ENCODE data around the gene NEK11. TPM values are rescaled to one million over a fixed set of nuclear protein-coding genes. Genes with fewer than 3 reads are reported as not detected.

The NEK11 gene
- total and polyA plus RNA-seq, 9 of the 15 experiments (the other 6 are each of a cell fraction or from before 2014, with no cell fraction given), result 0.28 to 1.5 (median 0.87) TPM

DNA sequence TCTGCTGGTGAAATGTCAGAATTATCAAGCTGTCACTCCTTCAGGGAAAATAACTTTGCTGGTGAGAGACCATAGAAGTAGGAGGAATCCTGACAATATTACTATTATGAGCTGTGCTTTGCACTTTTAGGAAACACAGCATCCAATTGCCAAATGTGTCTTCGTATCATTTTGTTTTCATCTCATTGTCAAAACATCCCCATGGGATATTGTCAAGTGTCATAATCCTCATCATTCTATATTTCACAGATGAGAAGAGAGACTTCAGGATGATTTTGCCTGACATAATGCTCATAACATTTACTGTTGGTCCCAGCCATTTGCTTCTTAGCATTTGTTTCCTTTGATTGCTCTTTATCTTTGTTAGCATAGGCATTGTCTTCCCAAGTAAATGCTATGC is 234.4 kb downstream of the NEK11 start (continued):
- TF ChIP-seq, protein P1, sequence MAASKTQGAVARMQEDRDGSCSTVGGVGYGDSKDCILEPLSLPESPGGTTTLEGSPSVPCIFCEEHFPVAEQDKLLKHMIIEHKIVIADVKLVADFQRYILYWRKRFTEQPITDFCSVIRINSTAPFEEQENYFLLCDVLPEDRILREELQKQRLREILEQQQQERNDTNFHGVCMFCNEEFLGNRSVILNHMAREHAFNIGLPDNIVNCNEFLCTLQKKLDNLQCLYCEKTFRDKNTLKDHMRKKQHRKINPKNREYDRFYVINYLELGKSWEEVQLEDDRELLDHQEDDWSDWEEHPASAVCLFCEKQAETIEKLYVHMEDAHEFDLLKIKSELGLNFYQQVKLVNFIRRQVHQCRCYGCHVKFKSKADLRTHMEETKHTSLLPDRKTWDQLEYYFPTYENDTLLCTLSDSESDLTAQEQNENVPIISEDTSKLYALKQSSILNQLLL (CRISPR knock-in tag; IDR thresholded peaks at IDR 0.05; ENCODE audit: borderline replicate concordance), result no peak
- TF ChIP-seq ZNF143 (CRISPR knock-in tag; IDR thresholded peaks at IDR 0.05) (no peak), STAT5B (CRISPR knock-in tag; IDR thresholded peaks at IDR 0.05) (no peak)

DNA sequence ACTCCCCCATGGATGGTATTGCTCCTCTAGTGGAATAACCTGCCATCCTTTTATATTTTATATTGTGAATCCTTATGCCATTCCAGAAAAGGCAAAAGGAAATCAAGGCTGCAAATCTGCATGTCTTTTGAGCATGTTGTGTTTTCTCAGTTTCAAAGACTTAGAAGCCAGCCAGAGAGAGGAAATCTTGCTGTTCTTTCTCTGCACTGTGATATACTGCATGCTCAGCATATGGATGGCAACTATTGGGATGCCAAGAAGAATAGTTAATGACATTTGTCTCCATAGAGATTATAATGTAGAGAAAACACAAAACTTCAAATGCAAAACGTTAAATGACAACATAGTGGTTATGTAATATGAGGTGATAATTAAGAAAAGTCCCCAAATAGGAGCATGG is 248.9 kb downstream of the NEK11 start:
- H3K4me1 ChIP-seq (replicated peaks in 1 of 2; ENCODE audit: control insufficient read depth in 2 of 2, insufficient read depth in 2 of 2, low read length in 2 of 2), result no peaks in the 10 kb centered on the region
- no peak overlapping the region for H3K4me2 ChIP-seq (ENCODE audit: insufficient read depth, low read length)
- ChIA-PET POLR2A (no interaction called here), CTCF (ENCODE audit: low intra/inter-chr PET ratio) (no interaction called here)
- H3K36me3 ChIP-seq (ENCODE audit: control insufficient read depth, insufficient read depth, low read length), result no peaks in the 10 kb centered on the region
- DNase-seq (ENCODE audit: extremely low read depth in 1 of 4, low spot score in 3 of 4) (no peak), ATAC-seq (no peak), FAIRE-seq (no peak)
- H4K20me1 ChIP-seq (replicated peaks; ENCODE audit: control insufficient read depth, insufficient read depth, low read length), result no peaks in the 10 kb centered on the region
- BruUV-seq (replicated peaks), result no TSS peak
- in situ Hi-C loops (cut with MboI) (no loop called here), intact Hi-C loops (cut with micrococcal nuclease) (no loop called here)
- no peaks in the 10 kb centered on the region for H3K9me1 ChIP-seq (ENCODE audit: control insufficient read depth, insufficient read depth, low read length)
- peaks cover 0 to 2% of the 10 kb centered on the region in 2 experiments; a peak in 2 of 5 replicates for H3K27me3 ChIP-seq (ENCODE audit: control insufficient read depth in 2 of 2, insufficient read depth in 2 of 2, low read length in 2 of 2)
- H3K27ac ChIP-seq (ENCODE audit: extremely low read depth, low read depth, low read length), result no peak overlapping the region
- no peak overlapping the region for H3K4me3 ChIP-seq
- H2AFZ ChIP-seq (ENCODE audit: low read depth, low read length), result no peak overlapping the region
- H3K9ac ChIP-seq (ENCODE audit: insufficient read depth in 1 of 2, low read depth in 2 of 2, low read length in 2 of 2), result no peak overlapping the region
- no peaks in the 10 kb centered on the region for H3K79me2 ChIP-seq (ENCODE audit: control insufficient read depth, insufficient read depth, low read length)
- no peaks in the 10 kb centered on the region for H3K9me3 ChIP-seq (replicated peaks; ENCODE audit: control insufficient read depth, insufficient read depth, low read depth, low read length)
- 0% methylated on average over 1 of the region's 1 CpG for WGBS (ENCODE audit: insufficient coverage, low coverage, missing lambda C conversion rate)
- TF ChIP-seq MYC (IDR thresholded peaks at IDR 0.05; ENCODE audit: low read depth, low read length), result no peak
- no peak for TF ChIP-seq MYC (CRISPR knock-in tag; IDR thresholded peaks at IDR 0.05; ENCODE audit: borderline replicate concordance, low read depth)
- TF ChIP-seq, protein P2, sequence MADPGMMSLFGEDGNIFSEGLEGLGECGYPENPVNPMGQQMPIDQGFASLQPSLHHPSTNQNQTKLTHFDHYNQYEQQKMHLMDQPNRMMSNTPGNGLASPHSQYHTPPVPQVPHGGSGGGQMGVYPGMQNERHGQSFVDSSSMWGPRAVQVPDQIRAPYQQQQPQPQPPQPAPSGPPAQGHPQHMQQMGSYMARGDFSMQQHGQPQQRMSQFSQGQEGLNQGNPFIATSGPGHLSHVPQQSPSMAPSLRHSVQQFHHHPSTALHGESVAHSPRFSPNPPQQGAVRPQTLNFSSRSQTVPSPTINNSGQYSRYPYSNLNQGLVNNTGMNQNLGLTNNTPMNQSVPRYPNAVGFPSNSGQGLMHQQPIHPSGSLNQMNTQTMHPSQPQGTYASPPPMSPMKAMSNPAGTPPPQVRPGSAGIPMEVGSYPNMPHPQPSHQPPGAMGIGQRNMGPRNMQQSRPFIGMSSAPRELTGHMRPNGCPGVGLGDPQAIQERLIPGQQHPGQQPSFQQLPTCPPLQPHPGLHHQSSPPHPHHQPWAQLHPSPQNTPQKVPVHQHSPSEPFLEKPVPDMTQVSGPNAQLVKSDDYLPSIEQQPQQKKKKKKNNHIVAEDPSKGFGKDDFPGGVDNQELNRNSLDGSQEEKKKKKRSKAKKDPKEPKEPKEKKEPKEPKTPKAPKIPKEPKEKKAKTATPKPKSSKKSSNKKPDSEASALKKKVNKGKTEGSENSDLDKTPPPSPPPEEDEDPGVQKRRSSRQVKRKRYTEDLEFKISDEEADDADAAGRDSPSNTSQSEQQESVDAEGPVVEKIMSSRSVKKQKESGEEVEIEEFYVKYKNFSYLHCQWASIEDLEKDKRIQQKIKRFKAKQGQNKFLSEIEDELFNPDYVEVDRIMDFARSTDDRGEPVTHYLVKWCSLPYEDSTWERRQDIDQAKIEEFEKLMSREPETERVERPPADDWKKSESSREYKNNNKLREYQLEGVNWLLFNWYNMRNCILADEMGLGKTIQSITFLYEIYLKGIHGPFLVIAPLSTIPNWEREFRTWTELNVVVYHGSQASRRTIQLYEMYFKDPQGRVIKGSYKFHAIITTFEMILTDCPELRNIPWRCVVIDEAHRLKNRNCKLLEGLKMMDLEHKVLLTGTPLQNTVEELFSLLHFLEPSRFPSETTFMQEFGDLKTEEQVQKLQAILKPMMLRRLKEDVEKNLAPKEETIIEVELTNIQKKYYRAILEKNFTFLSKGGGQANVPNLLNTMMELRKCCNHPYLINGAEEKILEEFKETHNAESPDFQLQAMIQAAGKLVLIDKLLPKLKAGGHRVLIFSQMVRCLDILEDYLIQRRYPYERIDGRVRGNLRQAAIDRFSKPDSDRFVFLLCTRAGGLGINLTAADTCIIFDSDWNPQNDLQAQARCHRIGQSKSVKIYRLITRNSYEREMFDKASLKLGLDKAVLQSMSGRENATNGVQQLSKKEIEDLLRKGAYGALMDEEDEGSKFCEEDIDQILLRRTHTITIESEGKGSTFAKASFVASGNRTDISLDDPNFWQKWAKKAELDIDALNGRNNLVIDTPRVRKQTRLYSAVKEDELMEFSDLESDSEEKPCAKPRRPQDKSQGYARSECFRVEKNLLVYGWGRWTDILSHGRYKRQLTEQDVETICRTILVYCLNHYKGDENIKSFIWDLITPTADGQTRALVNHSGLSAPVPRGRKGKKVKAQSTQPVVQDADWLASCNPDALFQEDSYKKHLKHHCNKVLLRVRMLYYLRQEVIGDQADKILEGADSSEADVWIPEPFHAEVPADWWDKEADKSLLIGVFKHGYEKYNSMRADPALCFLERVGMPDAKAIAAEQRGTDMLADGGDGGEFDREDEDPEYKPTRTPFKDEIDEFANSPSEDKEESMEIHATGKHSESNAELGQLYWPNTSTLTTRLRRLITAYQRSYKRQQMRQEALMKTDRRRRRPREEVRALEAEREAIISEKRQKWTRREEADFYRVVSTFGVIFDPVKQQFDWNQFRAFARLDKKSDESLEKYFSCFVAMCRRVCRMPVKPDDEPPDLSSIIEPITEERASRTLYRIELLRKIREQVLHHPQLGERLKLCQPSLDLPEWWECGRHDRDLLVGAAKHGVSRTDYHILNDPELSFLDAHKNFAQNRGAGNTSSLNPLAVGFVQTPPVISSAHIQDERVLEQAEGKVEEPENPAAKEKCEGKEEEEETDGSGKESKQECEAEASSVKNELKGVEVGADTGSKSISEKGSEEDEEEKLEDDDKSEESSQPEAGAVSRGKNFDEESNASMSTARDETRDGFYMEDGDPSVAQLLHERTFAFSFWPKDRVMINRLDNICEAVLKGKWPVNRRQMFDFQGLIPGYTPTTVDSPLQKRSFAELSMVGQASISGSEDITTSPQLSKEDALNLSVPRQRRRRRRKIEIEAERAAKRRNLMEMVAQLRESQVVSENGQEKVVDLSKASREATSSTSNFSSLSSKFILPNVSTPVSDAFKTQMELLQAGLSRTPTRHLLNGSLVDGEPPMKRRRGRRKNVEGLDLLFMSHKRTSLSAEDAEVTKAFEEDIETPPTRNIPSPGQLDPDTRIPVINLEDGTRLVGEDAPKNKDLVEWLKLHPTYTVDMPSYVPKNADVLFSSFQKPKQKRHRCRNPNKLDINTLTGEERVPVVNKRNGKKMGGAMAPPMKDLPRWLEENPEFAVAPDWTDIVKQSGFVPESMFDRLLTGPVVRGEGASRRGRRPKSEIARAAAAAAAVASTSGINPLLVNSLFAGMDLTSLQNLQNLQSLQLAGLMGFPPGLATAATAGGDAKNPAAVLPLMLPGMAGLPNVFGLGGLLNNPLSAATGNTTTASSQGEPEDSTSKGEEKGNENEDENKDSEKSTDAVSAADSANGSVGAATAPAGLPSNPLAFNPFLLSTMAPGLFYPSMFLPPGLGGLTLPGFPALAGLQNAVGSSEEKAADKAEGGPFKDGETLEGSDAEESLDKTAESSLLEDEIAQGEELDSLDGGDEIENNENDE (IDR thresholded peaks at IDR 0.05; ENCODE audit: low read depth, low read length), result no peak
- TF ChIP-seq FOXA3 (CRISPR knock-in tag; conservative IDR thresholded peaks at IDR 0.05 in 1 of 2, IDR thresholded peaks at IDR 0.05 in 1 of 2), result no peak
